NB4 (cell line): ENCODE results near the gene HEXIM1.

Experiments
- DNase-seq: peaks from one replicate; pipeline ENCODE4 v3.0.0; 2010; ENCODE audit warnings: low read depth
- H3K4me3 ChIP-seq: one replicate; pipeline ENCODE4 v1.5.1; 2011; ENCODE audit warnings: mild to moderate bottlenecking, low read depth, low read length, moderate library complexity
- MAX ChIP-seq: IDR thresholded peaks from 2 replicates; pipeline ENCODE4 v1.6.1; 2011; ENCODE audit warnings: low read depth, low read length
- MYC ChIP-seq: IDR thresholded peaks from 2 replicates; pipeline ENCODE4 v1.6.1; 2011; ENCODE audit warnings: low read depth, low read length
- POLR2A ChIP-seq: IDR thresholded peaks from 2 replicates; pipeline ENCODE4 v1.6.1; 2011; ENCODE audit warnings: mild to moderate bottlenecking; ENCODE audit not compliant: insufficient read length; ENCODE audit errors: extremely low read depth
- TF ChIP-seq, protein P1 (sequence below): IDR thresholded peaks from one replicate; pipeline ENCODE4 v1.5.1; 2012; ENCODE audit warnings: low read depth, low read length

The HEXIM1 gene

DNA sequence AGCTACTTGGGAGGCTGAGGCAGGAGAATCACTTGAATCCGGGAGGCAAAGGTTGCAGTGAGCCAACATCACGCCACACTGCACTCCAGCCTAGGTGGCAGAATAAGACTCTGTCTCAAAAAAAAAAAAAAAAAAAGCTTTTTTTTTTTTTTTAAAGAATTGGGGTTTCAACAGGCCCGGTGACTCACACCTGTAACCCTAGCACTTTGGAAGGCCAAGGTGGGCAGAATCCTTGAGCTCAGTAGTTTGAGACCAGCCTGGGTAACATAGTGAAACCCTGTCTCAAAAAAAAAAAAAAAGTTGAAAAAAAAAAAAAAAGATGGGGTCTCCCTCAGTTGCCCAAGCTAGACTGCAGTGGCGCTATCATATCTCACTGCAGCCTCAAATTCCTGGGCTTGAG is 6.8 kb downstream of the HEXIM1 start:
- no peak for DNase-seq
- TF ChIP-seq POLR2A (no peak), MYC (no peak), MAX (no peak)
- TF ChIP-seq, protein P1, sequence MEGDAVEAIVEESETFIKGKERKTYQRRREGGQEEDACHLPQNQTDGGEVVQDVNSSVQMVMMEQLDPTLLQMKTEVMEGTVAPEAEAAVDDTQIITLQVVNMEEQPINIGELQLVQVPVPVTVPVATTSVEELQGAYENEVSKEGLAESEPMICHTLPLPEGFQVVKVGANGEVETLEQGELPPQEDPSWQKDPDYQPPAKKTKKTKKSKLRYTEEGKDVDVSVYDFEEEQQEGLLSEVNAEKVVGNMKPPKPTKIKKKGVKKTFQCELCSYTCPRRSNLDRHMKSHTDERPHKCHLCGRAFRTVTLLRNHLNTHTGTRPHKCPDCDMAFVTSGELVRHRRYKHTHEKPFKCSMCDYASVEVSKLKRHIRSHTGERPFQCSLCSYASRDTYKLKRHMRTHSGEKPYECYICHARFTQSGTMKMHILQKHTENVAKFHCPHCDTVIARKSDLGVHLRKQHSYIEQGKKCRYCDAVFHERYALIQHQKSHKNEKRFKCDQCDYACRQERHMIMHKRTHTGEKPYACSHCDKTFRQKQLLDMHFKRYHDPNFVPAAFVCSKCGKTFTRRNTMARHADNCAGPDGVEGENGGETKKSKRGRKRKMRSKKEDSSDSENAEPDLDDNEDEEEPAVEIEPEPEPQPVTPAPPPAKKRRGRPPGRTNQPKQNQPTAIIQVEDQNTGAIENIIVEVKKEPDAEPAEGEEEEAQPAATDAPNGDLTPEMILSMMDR = no peak
- H3K4me3 ChIP-seq = no peak overlapping the region

DNA sequence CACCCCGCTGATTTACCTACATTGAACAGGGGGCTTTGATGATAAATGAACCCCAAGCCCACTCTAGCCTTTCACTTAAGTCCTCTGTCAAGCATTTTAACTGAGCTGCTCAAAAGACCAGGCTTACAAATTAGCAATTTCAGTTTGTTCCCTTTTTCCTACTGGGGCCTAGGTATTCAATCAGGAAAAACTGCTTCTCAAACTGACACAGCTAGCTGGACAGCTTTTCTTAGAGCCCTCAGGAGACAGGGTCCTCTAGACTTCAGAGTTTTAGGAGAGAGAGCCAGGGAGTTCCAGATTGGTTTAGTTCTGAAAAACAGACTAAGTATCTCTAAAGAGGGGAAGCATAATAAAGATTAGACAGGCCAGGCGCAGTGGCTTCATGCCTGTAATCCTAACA is 7.2 kb downstream of the HEXIM1 start:
- peak; percentile 26 for DNase-seq
- no peak overlapping the region for H3K4me3 ChIP-seq
- no peak for TF ChIP-seq MAX
- TF ChIP-seq, protein P1 = no peak
- no peak for TF ChIP-seq POLR2A
- TF ChIP-seq MYC = no peak

DNA sequence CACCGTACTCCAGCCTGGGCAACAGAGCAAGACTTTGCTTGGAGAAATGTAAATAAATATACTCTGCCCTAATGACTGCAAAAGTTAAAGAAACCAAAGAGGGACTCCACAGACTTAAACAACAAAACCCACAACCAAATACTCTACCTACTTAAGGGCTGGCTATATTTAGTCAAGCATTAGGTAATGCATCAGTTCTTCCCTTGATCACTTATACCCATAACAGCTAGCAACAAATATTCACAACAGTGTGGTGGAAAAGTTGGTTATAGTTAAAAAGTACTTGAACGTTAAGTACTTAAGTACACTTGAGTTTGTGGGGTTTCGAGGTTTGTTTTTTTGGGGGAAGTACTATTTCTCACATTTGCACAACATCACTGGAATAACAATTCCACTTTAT is 8.0 kb downstream of the HEXIM1 start:
- no peak for TF ChIP-seq POLR2A
- TF ChIP-seq, protein P1 = no peak
- no peak for DNase-seq
- no peak overlapping the region for H3K4me3 ChIP-seq

- no peak for TF ChIP-seq POLR2A
- TF ChIP-seq, protein P1 = peak; percentile 11
- TF ChIP-seq MAX = no peak; the same call in 1 of the 2 replicates
- H3K4me3 ChIP-seq = peak overlapping the region; percentile 77
- DNase-seq = peak; percentile 85
Measured at GRCh38 chr17:45160447-45161287, 12.4 kb downstream of the HEXIM1 start.

DNA sequence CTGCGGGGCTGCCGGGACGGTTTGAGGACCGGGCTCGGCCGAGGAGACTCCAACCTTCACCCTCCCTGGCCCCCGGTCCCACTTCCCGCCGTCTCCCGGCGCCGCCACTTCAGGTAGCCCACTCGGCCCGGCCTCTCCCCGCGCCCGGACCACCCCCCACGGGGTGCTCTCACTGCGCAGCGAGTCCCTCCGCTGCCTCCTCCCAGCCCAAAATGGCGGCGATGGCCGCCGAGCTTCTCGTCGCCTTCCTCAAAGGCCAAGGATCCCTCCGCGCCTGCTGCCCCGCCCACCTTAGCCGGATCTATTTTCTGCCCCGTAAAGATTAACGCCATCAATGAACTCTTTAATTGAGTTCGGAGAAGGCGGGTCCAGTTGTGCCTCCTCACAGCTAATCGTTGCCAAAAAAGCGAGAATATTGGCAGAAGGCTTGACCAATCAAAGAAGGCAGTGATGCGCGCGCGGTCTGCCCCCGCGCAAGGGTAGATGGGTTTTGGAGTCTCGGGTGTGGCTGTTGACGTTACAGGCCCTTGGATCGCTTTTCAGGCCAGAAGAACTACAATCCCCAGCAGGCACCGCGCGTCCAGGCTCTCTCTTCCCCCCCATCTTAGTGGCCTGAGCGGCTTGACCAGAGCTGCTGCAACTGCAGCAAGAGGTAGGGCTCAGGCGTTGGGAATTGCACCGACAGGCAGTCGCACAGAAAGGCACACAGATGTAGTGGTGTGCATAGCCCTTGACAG is 13.2 kb downstream of the HEXIM1 start, which contains the start of gene HEXIM2:
Gene HEXIM2 (plus strand): TSS at position 588 of the 737 bp plus-strand sequence. CDS start 919 bp downstream, outside the sequence.
- H3K4me3 ChIP-seq = peak within 1 kb of the TSS; percentile 77
- TF ChIP-seq MAX (peak; percentile 70), MYC (peak; percentile 67), POLR2A (peak; percentile 84)
- TF ChIP-seq, protein P1 = no peak
- peak; percentile 99 for DNase-seq
